GM12874 (cell line): Measurements from ENCODE around the gene C9orf152.

Experiments used
- TF ChIP-seq, protein P1 (sequence below): IDR thresholded peaks from 2 replicates; pipeline ENCODE4 v1.5.1; 2011; ENCODE audit warnings: low read depth, mild to moderate bottlenecking, control low read depth, low read length, moderate library complexity; ENCODE audit not compliant: insufficient read depth

Gene C9orf152

DNA sequence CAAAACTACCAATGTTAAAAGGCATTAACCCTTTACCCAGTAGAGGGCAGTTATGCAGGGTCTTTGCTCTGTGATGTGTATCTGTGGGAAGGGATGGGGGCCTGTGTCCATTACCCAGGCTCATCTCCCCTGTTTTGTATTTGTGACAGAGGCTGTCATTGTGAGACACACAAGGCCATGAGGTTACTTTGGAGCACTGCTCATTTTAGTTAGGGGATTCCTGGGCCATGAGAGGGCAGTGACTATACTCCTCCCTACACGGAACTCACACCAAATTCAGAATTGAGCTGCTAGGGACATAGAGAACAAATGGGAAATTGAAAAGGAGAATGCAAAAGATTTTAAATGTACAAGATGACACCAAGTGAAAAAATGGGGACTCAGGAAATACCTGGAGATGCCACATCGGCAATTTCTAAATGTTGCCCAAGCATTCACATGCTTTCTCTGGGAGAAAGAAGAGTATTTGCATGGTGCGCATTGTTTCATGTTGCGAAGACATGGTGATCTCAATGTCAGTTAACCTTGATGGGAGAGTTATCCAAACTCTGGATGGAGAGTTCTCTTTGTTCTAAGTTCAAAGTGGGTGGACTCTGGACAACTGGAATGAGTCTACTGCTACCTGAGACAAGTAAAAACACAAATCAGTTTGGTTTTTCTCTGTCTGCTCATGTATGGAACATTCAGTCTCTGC is 32.5 kb downstream of the C9orf152 start:
- TF ChIP-seq, protein P1, sequence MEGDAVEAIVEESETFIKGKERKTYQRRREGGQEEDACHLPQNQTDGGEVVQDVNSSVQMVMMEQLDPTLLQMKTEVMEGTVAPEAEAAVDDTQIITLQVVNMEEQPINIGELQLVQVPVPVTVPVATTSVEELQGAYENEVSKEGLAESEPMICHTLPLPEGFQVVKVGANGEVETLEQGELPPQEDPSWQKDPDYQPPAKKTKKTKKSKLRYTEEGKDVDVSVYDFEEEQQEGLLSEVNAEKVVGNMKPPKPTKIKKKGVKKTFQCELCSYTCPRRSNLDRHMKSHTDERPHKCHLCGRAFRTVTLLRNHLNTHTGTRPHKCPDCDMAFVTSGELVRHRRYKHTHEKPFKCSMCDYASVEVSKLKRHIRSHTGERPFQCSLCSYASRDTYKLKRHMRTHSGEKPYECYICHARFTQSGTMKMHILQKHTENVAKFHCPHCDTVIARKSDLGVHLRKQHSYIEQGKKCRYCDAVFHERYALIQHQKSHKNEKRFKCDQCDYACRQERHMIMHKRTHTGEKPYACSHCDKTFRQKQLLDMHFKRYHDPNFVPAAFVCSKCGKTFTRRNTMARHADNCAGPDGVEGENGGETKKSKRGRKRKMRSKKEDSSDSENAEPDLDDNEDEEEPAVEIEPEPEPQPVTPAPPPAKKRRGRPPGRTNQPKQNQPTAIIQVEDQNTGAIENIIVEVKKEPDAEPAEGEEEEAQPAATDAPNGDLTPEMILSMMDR: no peak

DNA sequence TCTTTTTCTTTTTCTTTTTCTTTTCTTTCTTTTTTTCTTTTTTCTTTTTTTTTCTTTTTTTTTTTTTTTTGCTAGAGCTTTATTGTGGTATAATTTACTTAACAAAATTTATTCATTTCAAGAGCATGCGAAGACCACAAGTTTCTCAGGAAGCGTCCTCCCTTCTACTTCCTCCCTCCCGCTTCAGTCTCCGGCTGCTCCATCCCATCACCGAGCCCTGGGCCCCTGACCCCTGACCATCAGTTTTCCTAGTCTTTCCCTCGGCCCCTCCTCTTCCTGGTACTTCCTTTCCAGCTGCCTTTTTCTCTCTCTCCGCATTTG is 34.7 kb downstream of the C9orf152 start:
- TF ChIP-seq, protein P1: no peak

GRCh38 chr9:110170357-110171257 is 37.4 kb downstream of the C9orf152 start:
- TF ChIP-seq, protein P1: no peak

GRCh38 chr9:110168486-110168885 is 39.5 kb downstream of the C9orf152 start:
- TF ChIP-seq, protein P1: no peak

GRCh38 chr9:110161940-110162339 is 46.0 kb downstream of the C9orf152 start:
- TF ChIP-seq, protein P1: no peak

- TF ChIP-seq, protein P1: no peak
These were observed 47.3 kb downstream of the C9orf152 start for GRCh38 chr9:110160685-110161084.

- TF ChIP-seq, protein P1: no peak
These were observed 47.8 kb downstream of the C9orf152 start for GRCh38 chr9:110160123-110160522.
